ENCODE data around the gene HDAC9. TPM values are rescaled to one million over a fixed set of nuclear protein-coding genes. Genes with fewer than 3 reads are reported as not detected.

Gene HDAC9
- total RNA-seq, 1 donor from 2014 or later = 3.6 TPM

DNA sequence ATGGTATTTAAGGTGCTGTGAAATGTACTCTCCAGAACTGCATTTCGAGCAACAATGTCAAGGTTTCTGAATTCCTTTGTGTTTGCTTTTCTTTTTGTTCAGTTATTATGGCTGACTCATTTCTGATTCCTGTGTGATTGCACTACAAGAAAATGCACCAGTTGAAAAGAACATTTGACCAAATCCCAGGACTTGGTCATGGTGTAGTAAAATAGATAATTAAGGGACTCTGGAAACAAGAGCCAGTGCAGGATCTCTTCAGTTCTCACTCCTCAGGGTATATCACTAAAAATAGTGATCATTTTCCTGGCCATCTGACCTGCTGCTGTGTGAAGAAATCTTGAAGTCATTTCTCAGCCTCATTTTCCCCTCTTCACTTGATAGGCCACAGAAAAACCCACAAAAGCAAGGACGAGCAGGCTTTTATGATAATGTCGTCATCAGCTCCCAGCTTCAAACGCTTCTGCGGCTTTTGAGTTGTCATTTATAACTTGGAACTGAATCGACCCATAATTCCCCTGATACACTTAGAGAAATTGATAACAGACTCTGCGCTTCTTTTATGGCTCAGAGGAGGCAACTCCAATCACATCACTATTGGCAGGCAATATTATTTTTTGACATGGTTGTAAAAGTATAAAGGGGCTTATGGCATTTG lies 274.7 kb downstream of the HDAC9 start:
- no peak overlapping the region for H3K4me3 Mint-ChIP-seq (ENCODE audit: low read depth)
- no peak overlapping the region for H3K27ac Mint-ChIP-seq
- no peaks in the 10 kb centered on the region for H3K9me3 Mint-ChIP-seq (ENCODE audit: low read depth)
- H3K36me3 Mint-ChIP-seq (ENCODE audit: insufficient read depth) = no peaks in the 10 kb centered on the region
- no peaks in the 10 kb centered on the region for H3K27me3 Mint-ChIP-seq
- peaks cover 5% of the 10 kb centered on the region for H3K4me1 Mint-ChIP-seq (ENCODE audit: low read depth)
- DNase-seq (ENCODE audit: low spot score, unreplicated experiment) = no peak
- no peak for TF ChIP-seq CTCF (IDR thresholded peaks at IDR 0.05; ENCODE audit: unreplicated experiment)

DNA sequence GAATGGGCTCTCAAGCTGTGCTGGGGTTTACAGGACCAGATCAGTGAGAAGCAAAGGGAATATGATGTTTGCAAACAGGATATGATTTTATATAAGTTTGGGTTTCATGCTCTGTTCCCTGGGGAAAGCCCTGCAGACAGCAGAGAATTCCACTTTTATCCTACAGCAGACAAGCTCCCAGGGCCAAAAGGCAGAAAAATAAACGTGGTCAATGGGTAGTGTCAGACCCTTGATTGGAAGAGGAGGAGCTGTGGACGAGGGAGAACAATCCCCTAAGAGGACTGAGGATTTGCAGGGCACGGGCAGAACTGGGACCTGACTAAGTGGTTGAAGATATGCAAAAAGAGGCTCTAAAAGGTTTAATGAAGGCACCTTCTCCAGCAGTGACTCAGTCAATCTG lies 275.3 kb downstream of the HDAC9 start:
- Mint-ChIP-seq H3K4me1 (ENCODE audit: low read depth) (peaks cover 5% of the 10 kb centered on the region), H3K9me3 (ENCODE audit: low read depth) (no peaks in the 10 kb centered on the region), H3K36me3 (ENCODE audit: insufficient read depth) (no peaks in the 10 kb centered on the region), H3K27ac (no peak overlapping the region), H3K27me3 (no peaks in the 10 kb centered on the region), H3K4me3 (ENCODE audit: low read depth) (no peak overlapping the region)
- TF ChIP-seq CTCF (IDR thresholded peaks at IDR 0.05; ENCODE audit: unreplicated experiment) = no peak
- DNase-seq (ENCODE audit: low spot score, unreplicated experiment) = no peak

DNA sequence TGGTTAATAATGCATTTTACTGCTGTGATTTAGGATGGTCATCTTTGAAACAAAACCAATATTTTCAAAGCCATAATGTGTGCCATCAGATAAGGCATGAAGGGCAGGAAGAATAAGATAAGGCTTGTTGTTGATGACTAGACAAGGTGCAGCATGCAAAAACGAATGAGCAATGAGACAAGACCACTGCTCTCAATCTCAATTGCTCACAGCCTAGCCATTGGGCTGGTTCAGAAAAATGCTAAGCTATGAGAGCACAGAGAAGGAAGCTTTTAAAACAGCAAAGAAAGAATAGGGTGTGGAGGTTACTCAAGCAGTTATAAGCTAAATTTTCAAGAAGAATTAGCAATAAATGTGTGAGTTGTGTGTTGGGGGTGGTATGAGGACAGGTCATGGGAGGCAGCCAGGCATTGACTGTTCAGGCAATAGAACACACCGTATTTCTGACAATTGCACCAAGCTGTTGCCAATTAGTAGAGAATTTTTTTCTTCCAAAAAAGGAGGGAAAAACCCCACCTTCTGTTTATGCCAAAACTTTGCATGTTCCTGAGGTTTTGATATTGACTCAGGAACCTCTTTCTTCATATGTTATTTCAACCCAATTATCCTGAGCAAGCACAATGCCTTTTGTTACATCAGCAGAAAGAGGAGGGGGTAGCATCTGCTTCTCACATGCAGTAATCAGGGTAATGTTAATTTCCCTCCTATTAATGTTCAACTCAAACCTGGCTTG lies 276.5 kb downstream of the HDAC9 start:
- H3K4me1 Mint-ChIP-seq (ENCODE audit: low read depth) = peaks cover 5% of the 10 kb centered on the region
- H3K36me3 Mint-ChIP-seq (ENCODE audit: insufficient read depth) = no peaks in the 10 kb centered on the region
- H3K27me3 Mint-ChIP-seq = no peaks in the 10 kb centered on the region
- H3K9me3 Mint-ChIP-seq (ENCODE audit: low read depth) = no peaks in the 10 kb centered on the region
- H3K4me3 Mint-ChIP-seq (ENCODE audit: low read depth) = no peak overlapping the region
- DNase-seq (ENCODE audit: low spot score, unreplicated experiment) = no peak
- no peak overlapping the region for H3K27ac Mint-ChIP-seq
- no peak for TF ChIP-seq CTCF (IDR thresholded peaks at IDR 0.05; ENCODE audit: unreplicated experiment)

- no peak overlapping the region for H3K27ac Mint-ChIP-seq
- peaks cover 5% of the 10 kb centered on the region for H3K4me1 Mint-ChIP-seq (ENCODE audit: low read depth)
- no peaks in the 10 kb centered on the region for H3K36me3 Mint-ChIP-seq (ENCODE audit: insufficient read depth)
- no peak for DNase-seq (ENCODE audit: low spot score, unreplicated experiment)
- H3K9me3 Mint-ChIP-seq (ENCODE audit: low read depth) = no peaks in the 10 kb centered on the region
- TF ChIP-seq CTCF (IDR thresholded peaks at IDR 0.05; ENCODE audit: unreplicated experiment) = no peak
- no peaks in the 10 kb centered on the region for H3K27me3 Mint-ChIP-seq
- H3K4me3 Mint-ChIP-seq (ENCODE audit: low read depth) = no peak overlapping the region
These were observed 277.0 kb downstream of the HDAC9 start for GRCh38 chr7:18772567-18772965.

DNA sequence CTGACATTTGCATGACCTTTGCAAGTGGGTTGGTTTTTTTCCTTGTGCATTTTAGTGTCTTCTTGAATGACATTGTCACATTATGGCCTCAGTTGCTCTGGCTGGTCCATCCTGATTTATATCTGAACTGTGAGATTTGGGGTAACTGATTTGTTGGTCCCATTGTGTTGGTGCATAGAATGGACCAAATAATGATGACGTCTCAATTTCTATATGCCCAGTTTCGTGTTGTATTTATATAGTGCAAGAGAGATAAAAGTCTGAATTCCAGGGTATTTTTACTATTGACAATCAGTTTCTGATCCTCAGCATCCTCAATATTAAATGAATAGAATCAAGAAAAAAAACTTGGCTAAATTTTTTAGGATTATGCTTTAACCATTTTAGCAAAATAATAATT lies 281.8 kb downstream of the HDAC9 start:
- no peak for DNase-seq (ENCODE audit: low spot score, unreplicated experiment)
- TF ChIP-seq CTCF (IDR thresholded peaks at IDR 0.05; ENCODE audit: unreplicated experiment) = no peak
- Mint-ChIP-seq H3K4me3 (ENCODE audit: low read depth) (no peak overlapping the region), H3K36me3 (ENCODE audit: insufficient read depth) (no peaks in the 10 kb centered on the region), H3K9me3 (ENCODE audit: low read depth) (no peaks in the 10 kb centered on the region), H3K27ac (no peak overlapping the region), H3K4me1 (ENCODE audit: low read depth) (peaks cover 5% of the 10 kb centered on the region), H3K27me3 (no peaks in the 10 kb centered on the region)

Measured in progenitor cell of endocrine pancreas (in vitro differentiated cells).